Skeletal muscle tissue (tissue), 4 donors: Measurements from ENCODE around the gene MAP3K20. TPM values are rescaled to one million over a fixed set of nuclear protein-coding genes. Genes with fewer than 3 reads are reported as not detected.

Experiments
- H3K27ac ChIP-seq: one replicate; pipeline ENCODE4 v1.7.0; 2013; ENCODE audit warnings: mild to moderate bottlenecking, low read depth, low read length, inconsistent platforms
- H3K27me3 ChIP-seq, 3 donors: one replicate each; pipeline ENCODE4 v1.7.0; 2013; ENCODE audit warnings: low read length in 3 of 3; ENCODE audit not compliant: control insufficient read depth in 3 of 3, insufficient read depth in 3 of 3
- H3K36me3 ChIP-seq, 3 donors: one replicate each; pipeline ENCODE4 v1.7.0; 2013; ENCODE audit warnings: low read length in 3 of 3; ENCODE audit not compliant: control insufficient read depth in 3 of 3, insufficient read depth in 3 of 3
- H3K4me1 ChIP-seq, 3 donors: one replicate each; pipeline ENCODE4 v1.7.0; 2013; ENCODE audit warnings: low read length in 3 of 3, mild to moderate bottlenecking in 3 of 3; ENCODE audit not compliant: control insufficient read depth in 3 of 3, insufficient read depth in 3 of 3
- H3K4me3 ChIP-seq, 3 donors: one replicate each; pipeline ENCODE4 v1.7.0; 2013; ENCODE audit warnings: low read length in 3 of 3
- H3K9ac ChIP-seq, 3 donors: one replicate each; pipeline ENCODE4 v1.7.0; 2013; ENCODE audit warnings: low read length in 3 of 3, mild to moderate bottlenecking in 3 of 3, moderate library complexity in 2 of 3, low read depth in 1 of 3
- H3K9me3 ChIP-seq, 3 donors: one replicate each; pipeline ENCODE4 v1.7.0; 2013; ENCODE audit warnings: low read length in 3 of 3; ENCODE audit not compliant: control insufficient read depth in 3 of 3
- total RNA-seq: library from RNA; depleted of rRNA; stranded (reverse); fragments of >200 nt; gene quantifications from one replicate; pipeline ENCODE4 v1.2.3, GENCODE V29; 2014
- donor health status: Osteomylitis.

The MAP3K20 gene
- total RNA-seq, 1 donor from 2014 or later: 52.7 TPM

- Histone ChIP-seq H3K27ac (peak overlapping the region; percentile 21), H3K4me1 (peaks cover 9 to 52% (median 28%) of the 10 kb centered on the region in 3 donors), H3K36me3 (no peaks in the 10 kb centered on the region), H3K4me3 (no peak overlapping the region), H3K27me3 (no peaks in the 10 kb centered on the region), H3K9me3 (no peaks in the 10 kb centered on the region), H3K9ac (no peak overlapping the region)
These were observed 60.4 kb downstream of the MAP3K20 start for GRCh38 chr2:173136067-173136466.

- Histone ChIP-seq H3K27me3 (no peaks in the 10 kb centered on the region), H3K4me1 (peaks cover 9 to 49% (median 26%) of the 10 kb centered on the region in 3 donors), H3K9me3 (no peaks in the 10 kb centered on the region), H3K27ac (peak overlapping the region; percentile 21), H3K36me3 (no peaks in the 10 kb centered on the region), H3K9ac (no peak overlapping the region), H3K4me3 (no peak overlapping the region)
These were observed 61.0 kb downstream of the MAP3K20 start for GRCh38 chr2:173136599-173136998.

GRCh38 chr2:173137610-173138009, 62.0 kb downstream of the MAP3K20 start:
- Histone ChIP-seq H3K4me3 (no peak overlapping the region), H3K27ac (no peak overlapping the region), H3K36me3 (no peaks in the 10 kb centered on the region), H3K27me3 (no peaks in the 10 kb centered on the region), H3K9me3 (no peaks in the 10 kb centered on the region), H3K9ac (no peak overlapping the region), H3K4me1 (peaks cover 9 to 39% (median 22%) of the 10 kb centered on the region in 3 donors)

- Histone ChIP-seq H3K9me3 (no peaks in the 10 kb centered on the region), H3K27ac (peak overlapping the region; percentile 17), H3K4me3 (no peak overlapping the region), H3K36me3 (no peaks in the 10 kb centered on the region), H3K27me3 (no peaks in the 10 kb centered on the region), H3K4me1 (peaks cover 9 to 33% (median 22%) of the 10 kb centered on the region in 3 donors), H3K9ac (no peak overlapping the region)
These were observed 63.3 kb downstream of the MAP3K20 start for GRCh38 chr2:173138962-173139361.

GRCh38 chr2:173141666-173142065, 66.0 kb downstream of the MAP3K20 start:
- Histone ChIP-seq H3K36me3 (no peaks in the 10 kb centered on the region), H3K27me3 (no peaks in the 10 kb centered on the region), H3K9me3 (no peaks in the 10 kb centered on the region)

GRCh38 chr2:173145454-173145853, 69.8 kb downstream of the MAP3K20 start:
- Histone ChIP-seq H3K4me1 (peaks cover 19 to 22% (median 20%) of the 10 kb centered on the region in 3 donors), H3K27ac (peak overlapping the region; percentile 14), H3K4me3 (no peak overlapping the region), H3K9ac (no peak overlapping the region), H3K27me3 (no peaks in the 10 kb centered on the region), H3K9me3 (no peaks in the 10 kb centered on the region), H3K36me3 (no peaks in the 10 kb centered on the region)

More at GRCh38 chr2:173141666-173142065, 66.0 kb downstream of the MAP3K20 start:
- Histone ChIP-seq H3K27ac (no peak overlapping the region), H3K4me1 (peaks cover 3 to 17% (median 9%) of the 10 kb centered on the region in 3 donors), H3K9ac (no peak overlapping the region), H3K4me3 (no peak overlapping the region)

- Histone ChIP-seq H3K4me3 (no peak overlapping the region), H3K4me1 (peaks cover 22 to 31% (median 30%) of the 10 kb centered on the region in 3 donors), H3K27me3 (no peaks in the 10 kb centered on the region), H3K9ac (no peak overlapping the region), H3K9me3 (no peaks in the 10 kb centered on the region), H3K36me3 (no peaks in the 10 kb centered on the region), H3K27ac (no peak overlapping the region)
These were observed 70.9 kb downstream of the MAP3K20 start for GRCh38 chr2:173146590-173146989.

GRCh38 chr2:173148520-173148919, 72.9 kb downstream of the MAP3K20 start:
- H3K4me3 ChIP-seq: no peak overlapping the region
- peaks cover 28 to 44% (median 39%) of the 10 kb centered on the region in 3 donors for H3K4me1 ChIP-seq
- no peaks in the 10 kb centered on the region for H3K36me3 ChIP-seq
- H3K9ac ChIP-seq: no peak overlapping the region
- H3K27me3 ChIP-seq: no peaks in the 10 kb centered on the region
- no peaks in the 10 kb centered on the region for H3K9me3 ChIP-seq
- peak overlapping the region; percentile 81 for H3K27ac ChIP-seq

- peak overlapping the region; percentile 81 for H3K27ac ChIP-seq
- peaks cover 28 to 44% (median 41%) of the 10 kb centered on the region in 3 donors for H3K4me1 ChIP-seq
- H3K36me3 ChIP-seq: no peaks in the 10 kb centered on the region
- no peaks in the 10 kb centered on the region for H3K27me3 ChIP-seq
- H3K4me3 ChIP-seq: peak overlapping the region in 1 of 3 donors; percentile 23
- H3K9ac ChIP-seq: no peak overlapping the region
- H3K9me3 ChIP-seq: no peaks in the 10 kb centered on the region
These were observed 73.8 kb downstream of the MAP3K20 start for GRCh38 chr2:173149491-173149890.

GRCh38 chr2:173150087-173150486, 74.4 kb downstream of the MAP3K20 start:
- H3K36me3 ChIP-seq: no peaks in the 10 kb centered on the region
- peaks cover 28 to 47% (median 41%) of the 10 kb centered on the region in 3 donors for H3K4me1 ChIP-seq
- peak overlapping the region; percentile 81 for H3K27ac ChIP-seq
- H3K4me3 ChIP-seq: peak overlapping the region in 1 of 3 donors; percentile 16
- H3K9ac ChIP-seq: peak overlapping the region in 1 of 3 donors; percentile 5
- no peaks in the 10 kb centered on the region for H3K9me3 ChIP-seq
- no peaks in the 10 kb centered on the region for H3K27me3 ChIP-seq
